ENCODE measurements around the gene EMX1. TPM values are rescaled to one million over a fixed set of nuclear protein-coding genes. Genes with fewer than 3 reads are reported as not detected.

The EMX1 gene
- total RNA-seq, 2 experiments from 2014 or later, result not detected

DNA sequence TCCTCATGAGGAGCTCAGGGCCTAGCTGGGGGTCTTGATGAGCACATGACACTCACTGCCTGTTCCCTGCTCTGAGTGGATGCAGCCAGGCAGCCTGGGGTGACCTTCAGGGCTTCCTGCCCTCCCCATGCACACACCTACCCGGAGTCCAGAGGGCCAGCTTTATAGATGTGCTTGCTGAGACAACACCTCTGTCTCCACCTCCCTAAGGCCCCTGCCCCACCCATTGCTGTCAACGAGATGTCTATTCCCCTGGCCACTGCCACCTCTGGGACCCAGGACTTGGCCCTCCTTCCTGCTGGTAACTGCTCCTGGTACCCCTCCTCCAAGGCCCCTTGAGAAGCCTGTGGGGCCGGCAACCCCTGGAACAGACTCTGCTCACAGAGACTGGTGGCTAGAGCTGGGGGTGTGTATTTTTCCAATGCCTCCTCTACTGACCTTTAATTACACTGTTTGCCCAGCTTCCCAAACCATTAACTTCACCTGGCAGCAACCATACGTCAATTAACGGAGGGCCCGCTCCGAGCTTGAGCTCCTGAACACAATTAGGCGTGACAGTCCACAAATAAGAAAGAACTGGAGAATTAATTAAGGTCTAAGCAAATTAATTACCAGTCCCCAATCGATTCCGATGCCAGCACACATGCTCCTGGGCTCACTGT is 66.3 kb downstream of the EMX1 start:
- no peaks in the 10 kb centered on the region for H3K36me3 Mint-ChIP-seq
- H3K27me3 Mint-ChIP-seq, result no peaks in the 10 kb centered on the region
- no peak overlapping the region for H3K27ac Mint-ChIP-seq
- DNase-seq (no peak), ATAC-seq (ENCODE audit: low read depth) (no peak)
- no peak overlapping the region for H3K4me3 Mint-ChIP-seq
- H3K4me1 Mint-ChIP-seq, result peaks cover 2% of the 10 kb centered on the region
- no peaks in the 10 kb centered on the region for H3K9me3 Mint-ChIP-seq
- POLR2A ChIA-PET, result no interaction called here

DNA sequence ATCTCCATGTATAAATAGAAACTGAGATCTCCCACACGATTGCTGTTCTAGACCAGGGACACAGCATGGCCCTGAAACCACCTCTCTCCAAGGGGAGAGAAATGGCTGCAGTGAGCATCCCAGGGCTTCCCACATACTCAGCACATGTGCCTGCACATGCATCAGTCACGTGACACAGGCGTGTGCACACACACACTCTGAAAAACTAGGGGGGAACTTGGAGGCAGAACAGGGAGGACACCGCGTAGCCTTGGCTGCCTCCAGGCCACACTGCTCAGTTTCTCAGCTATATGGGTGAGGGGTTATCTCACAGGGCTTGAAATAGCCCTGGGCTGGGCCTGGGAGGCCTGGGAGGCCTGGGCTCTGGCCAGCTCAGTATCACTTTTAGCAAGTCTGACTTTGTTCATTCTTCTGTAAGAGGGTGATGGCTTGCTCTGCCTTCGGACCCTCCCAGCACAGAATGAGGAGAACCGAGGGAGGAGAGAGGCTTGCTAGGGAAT is 66.9 kb downstream of the EMX1 start:
- POLR2A ChIA-PET, result no interaction called here
- H3K9me3 Mint-ChIP-seq, result no peaks in the 10 kb centered on the region
- peaks cover 2% of the 10 kb centered on the region for H3K4me1 Mint-ChIP-seq
- no peak overlapping the region for H3K4me3 Mint-ChIP-seq
- H3K36me3 Mint-ChIP-seq, result no peaks in the 10 kb centered on the region
- no peaks in the 10 kb centered on the region for H3K27me3 Mint-ChIP-seq
- ATAC-seq (ENCODE audit: low read depth), result no peak
- H3K27ac Mint-ChIP-seq, result no peak overlapping the region
- DNase-seq, result no peak

Other genes with a start within 250 kb of the EMX1 start
- gene EXOC6B, start 91.5 kb upstream of the EMX1 start, total RNA-seq, result 10 to 100 TPM; 20.7 to 22.7 TPM
- under 1 TPM; 0.60 to 0.80 TPM for gene SPR, start 30.1 kb upstream of the EMX1 start, total RNA-seq
- 10 to 100 TPM; 11.9 to 13.3 TPM for gene SFXN5, start 154.2 kb downstream of the EMX1 start, total RNA-seq
- gene RAB11FIP5, start 195.4 kb downstream of the EMX1 start, total RNA-seq, result 1 to 10 TPM; 4.8 to 4.9 TPM

Data from activated naive CD8-positive, alpha-beta T cell treated with anti-CD3 and anti-CD28 coated beads, Interleukin-2, amount 10 ng/mL, durations not matched to agents 7 days and 5 days (primary cell).